Endodermal cell (in vitro differentiated cells): ENCODE results near the gene DNAJB2. TPM values are rescaled to one million over a fixed set of nuclear protein-coding genes. Genes with fewer than 3 reads are reported as not detected.

Experiments used
- DNase-seq: peaks from one replicate; pipeline ENCODE4 v3.0.0-alpha.2; 2017
- H3K27ac ChIP-seq: 2 replicates; pipeline ENCODE4 v1.5.1; 2013; ENCODE audit warnings: mild to moderate bottlenecking, low read depth, low read length, moderate library complexity
- H3K27me3 ChIP-seq: 2 replicates; pipeline ENCODE4 v1.6.1; 2013; ENCODE audit warnings: mild to moderate bottlenecking, low read length, moderate library complexity; ENCODE audit not compliant: insufficient read depth, control insufficient read depth, poor library complexity, severe bottlenecking
- H3K36me3 ChIP-seq: 2 replicates; pipeline ENCODE4 v1.7.0; 2013; ENCODE audit warnings: mild to moderate bottlenecking, low read length, moderate library complexity; ENCODE audit not compliant: control insufficient read depth, insufficient read depth
- H3K4me1 ChIP-seq: one replicate; pipeline ENCODE4 v1.7.0; 2013; ENCODE audit warnings: low read length; ENCODE audit not compliant: control insufficient read depth, insufficient read depth
- H3K4me3 ChIP-seq: 2 replicates; pipeline ENCODE4 v1.5.1; 2013; ENCODE audit warnings: mild to moderate bottlenecking, low read length, moderate library complexity
- H3K9ac ChIP-seq: 2 replicates; pipeline ENCODE4 v1.6.1; 2013; ENCODE audit warnings: mild to moderate bottlenecking, low read length, moderate library complexity; ENCODE audit not compliant: poor library complexity, severe bottlenecking; ENCODE audit errors: extremely low read depth
- H3K9me3 ChIP-seq: 2 replicates; pipeline ENCODE4 v1.6.1; 2013; ENCODE audit warnings: mild to moderate bottlenecking, low read length, moderate library complexity; ENCODE audit not compliant: control insufficient read depth
- H3K27ac Mint-ChIP-seq: 2 replicates; pipeline ENCODE4 v1.8.0; 2020; ENCODE audit warnings: mixed read lengths
- H3K27me3 Mint-ChIP-seq: 2 replicates; pipeline ENCODE4 v1.8.0; 2021; ENCODE audit warnings: mild to moderate bottlenecking, mixed read lengths; ENCODE audit not compliant: insufficient read depth
- H3K36me3 Mint-ChIP-seq: 2 replicates; pipeline ENCODE4 v1.8.0; 2020; ENCODE audit warnings: low read depth, mixed read lengths
- H3K4me1 Mint-ChIP-seq: 2 replicates; pipeline ENCODE4 v1.8.0; 2020; ENCODE audit warnings: mixed read lengths
- H3K4me3 Mint-ChIP-seq: 2 replicates; pipeline ENCODE4 v1.8.0; 2020; ENCODE audit warnings: mild to moderate bottlenecking, moderate library complexity, mixed read lengths
- H3K9me3 Mint-ChIP-seq: 2 replicates; pipeline ENCODE4 v1.8.0; 2020; ENCODE audit warnings: mild to moderate bottlenecking, mixed read lengths
- CTCF ChIP-seq: fragments of 200-600 bp; sonication (generic); conservative IDR thresholded peaks from 2 replicates; pipeline ENCODE4 v1.5.0; 2021; ENCODE audit warnings: antibody characterized with exemption, mild to moderate bottlenecking
- WGBS, 2 experiments: methylation state at CpG; one replicate each; pipeline versions ENCODE4 v1.1.5 to v1.1.7; 2013; ENCODE audit warnings: missing lambda C conversion rate in 2 of 2, mixed read lengths in 1 of 2; ENCODE audit not compliant: insufficient coverage in 1 of 2, insufficient read length in 1 of 2; 5-methylcytosine and 5-hydroxymethylcytosine counted together
- microRNA-seq: library from miRNA; unstranded; fragments of <30 nt; microRNA quantifications from one replicate; pipeline ENCODE4 v1.2.0, GENCODE V29; 2020; ENCODE audit warnings: borderline microRNAs expressed
- total RNA-seq, 2 donors: library from RNA; stranded (reverse); fragmentation: NEBNext Ultra II Directional in 1 of 2; extraction: Animal tissue kit (Norgen Biotek cat#: 25700) in 1 of 2; gene quantifications; 2 replicates in 1 of 2; 3 replicates in 1 of 2; pipeline ENCODE4 v1.2.1, GENCODE V29; 2021

Gene DNAJB2
- total RNA-seq, 2 donors from 2014 or later: 61.9 to 80.9 TPM

DNA sequence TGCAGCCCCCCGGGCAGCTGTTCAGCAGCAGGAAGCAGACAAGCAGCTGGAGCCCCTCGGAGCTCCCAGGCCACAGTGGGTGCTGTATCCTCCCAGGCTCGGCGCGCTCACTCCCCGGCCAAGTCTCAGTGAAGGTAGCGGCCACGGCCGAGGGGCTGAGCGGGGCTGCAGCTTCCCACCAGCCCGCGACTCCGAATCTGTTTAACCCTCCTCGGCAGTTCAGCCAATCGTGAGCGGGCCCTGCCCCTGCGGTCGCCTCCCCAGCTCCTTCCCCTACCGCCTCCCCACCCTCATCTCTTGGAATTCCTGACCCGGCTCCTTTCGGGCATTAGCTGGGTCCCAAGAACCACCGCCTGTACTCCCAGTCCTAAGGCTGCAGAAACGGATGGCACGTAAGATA lies 53.4 kb downstream of the DNAJB2 start, which contains the start of gene RESP18:
Gene RESP18 (minus strand): TSS at position 203 of the 400 bp plus-strand sequence.
- no peaks in the 10 kb centered on the region for H3K36me3 Mint-ChIP-seq
- peak; percentile 71 for DNase-seq
- H3K27ac Mint-ChIP-seq: no peak within 1 kb of the TSS
- Histone ChIP-seq H3K27ac (no peak within 1 kb of the TSS), H3K9ac (no peak within 1 kb of the TSS), H3K9me3 (no peaks in the 10 kb centered on the region), H3K4me3 (no peak within 1 kb of the TSS), H3K27me3 (peaks cover 97% of the 10 kb centered on the region), H3K4me1 (no peaks in the 10 kb centered on the region), H3K36me3 (no peaks in the 10 kb centered on the region)
- peaks cover 90% of the 10 kb centered on the region for H3K27me3 Mint-ChIP-seq
- 25 to 41% methylated on average over 17 to 24 of the region's 24 CpGs for WGBS, 2 experiments
- no peak for TF ChIP-seq CTCF
- no peaks in the 10 kb centered on the region for H3K9me3 Mint-ChIP-seq
- no peaks in the 10 kb centered on the region for H3K4me1 Mint-ChIP-seq
- H3K4me3 Mint-ChIP-seq: no peak within 1 kb of the TSS

DNA sequence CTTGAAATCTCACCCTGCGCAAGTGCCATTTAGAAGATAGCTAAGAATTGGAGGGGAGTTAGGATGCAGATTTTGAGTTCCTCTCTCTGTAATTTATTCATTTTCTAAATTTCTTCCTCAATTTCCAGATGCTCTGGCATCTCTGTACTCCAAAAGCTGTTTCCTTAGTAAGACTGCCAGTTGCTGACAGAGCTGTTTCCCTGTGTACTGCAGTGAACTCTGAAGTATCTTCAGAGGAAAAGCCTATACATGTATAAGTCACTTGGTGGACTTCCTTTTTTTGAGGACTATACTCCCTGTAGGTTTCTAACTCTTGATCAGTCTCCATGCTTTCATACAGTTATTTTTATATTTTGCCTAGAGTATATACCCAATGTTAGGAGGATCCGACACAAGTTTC lies 54.9 kb downstream of the DNAJB2 start:
- H3K27ac ChIP-seq: no peak overlapping the region
- H3K27me3 ChIP-seq: peaks cover 89% of the 10 kb centered on the region
- DNase-seq: no peak
- H3K4me1 Mint-ChIP-seq: no peaks in the 10 kb centered on the region
- no peaks in the 10 kb centered on the region for H3K9me3 ChIP-seq
- H3K27ac Mint-ChIP-seq: no peak overlapping the region
- TF ChIP-seq CTCF: no peak
- no peaks in the 10 kb centered on the region for H3K36me3 ChIP-seq
- H3K9me3 Mint-ChIP-seq: no peaks in the 10 kb centered on the region
- 80 to 93% methylated on average over 1 to 2 of the region's 2 CpGs for WGBS, 2 experiments
- H3K36me3 Mint-ChIP-seq: no peaks in the 10 kb centered on the region
- H3K27me3 Mint-ChIP-seq: peaks cover 86% of the 10 kb centered on the region
- no peak overlapping the region for H3K4me3 Mint-ChIP-seq
- no peaks in the 10 kb centered on the region for H3K4me1 ChIP-seq
- no peak overlapping the region for H3K4me3 ChIP-seq
- no peak overlapping the region for H3K9ac ChIP-seq

- no peak overlapping the region for H3K9ac ChIP-seq
- no peaks in the 10 kb centered on the region for H3K36me3 ChIP-seq
- H3K27ac Mint-ChIP-seq: no peak overlapping the region
- no peak for DNase-seq
- no peaks in the 10 kb centered on the region for H3K36me3 Mint-ChIP-seq
- H3K27ac ChIP-seq: no peak overlapping the region
- no peak overlapping the region for H3K4me3 Mint-ChIP-seq
- peaks cover 83% of the 10 kb centered on the region for H3K27me3 Mint-ChIP-seq
- H3K4me1 ChIP-seq: no peaks in the 10 kb centered on the region
- peak; percentile 18 for TF ChIP-seq CTCF
- H3K9me3 Mint-ChIP-seq: no peaks in the 10 kb centered on the region
- peaks cover 86% of the 10 kb centered on the region for H3K27me3 ChIP-seq
- no peaks in the 10 kb centered on the region for H3K9me3 ChIP-seq
- H3K4me3 ChIP-seq: no peak overlapping the region
- no peaks in the 10 kb centered on the region for H3K4me1 Mint-ChIP-seq
- 46 to 61% methylated on average over 5 of the region's 5 CpGs for WGBS, 2 experiments
Measured at GRCh38 chr2:219335373-219335786, 56.2 kb downstream of the DNAJB2 start.

Small RNAs within 50 kb of the gene (microRNA-seq; reads per million reads assigned to microRNA genes)
- gene MIR153-1: not detected

Other genes starting within 250 kb of the DNAJB2 start
- 1 to 10 TPM in 1 of 2 donors, under 1 TPM in 1; 0.84 to 1.5 TPM for gene CFAP65, start 237.8 kb upstream of the DNAJB2 start, total RNA-seq
- gene IHH, start 218.4 kb upstream of the DNAJB2 start, total RNA-seq: 10 to 100 TPM in 1 of 2 donors, 1 to 10 TPM in 1; 2.1 to 10.3 TPM
- 10 to 100 TPM; 16.2 to 27.4 TPM for gene NHEJ1, start 118.6 kb upstream of the DNAJB2 start, total RNA-seq
- gene SLC23A3, start 109.3 kb upstream of the DNAJB2 start, total RNA-seq: 1 to 10 TPM in 1 of 2 donors, under 1 TPM in 1; 0.46 to 1.9 TPM
- gene CNPPD1, start 102.4 kb upstream of the DNAJB2 start, total RNA-seq: 10 to 100 TPM; 27.7 to 33.2 TPM
- 10 to 100 TPM; 67.0 to 73.4 TPM for gene RETREG2, start 101.1 kb upstream of the DNAJB2 start, total RNA-seq
- gene ZFAND2B, start 72.6 kb upstream of the DNAJB2 start, total RNA-seq: 10 to 100 TPM; 21.7 to 22.5 TPM
- 10 to 100 TPM; 39.1 to 76.0 TPM for gene ABCB6, start 60.4 kb upstream of the DNAJB2 start, total RNA-seq
- gene ATG9A, start 49.7 kb upstream of the DNAJB2 start, total RNA-seq: 10 to 100 TPM; 45.4 to 45.7 TPM
- 10 to 100 TPM; 50.9 to 56.3 TPM for gene ANKZF1, start 49.6 kb upstream of the DNAJB2 start, total RNA-seq
- gene GLB1L, start 33.9 kb upstream of the DNAJB2 start, total RNA-seq: 10 to 100 TPM in 1 of 2 donors, 1 to 10 TPM in 1; 9.7 to 13.8 TPM
- gene STK16, start 33.9 kb upstream of the DNAJB2 start, total RNA-seq: 10 to 100 TPM; 27.3 to 37.7 TPM
- gene TUBA4B, start 26.1 kb upstream of the DNAJB2 start, total RNA-seq: not detected
- gene TUBA4A, start 25.4 kb upstream of the DNAJB2 start, total RNA-seq: 1 to 10 TPM; 4.0 to 9.5 TPM
- 1 to 10 TPM in 1 of 2 donors, under 1 TPM in 1; 0.44 to 1.1 TPM for gene PTPRN, start 30.0 kb downstream of the DNAJB2 start, total RNA-seq
- gene RESP18, start 53.4 kb downstream of the DNAJB2 start, total RNA-seq: not detected
- 10 to 100 TPM; 54.6 to 76.1 TPM for gene DNPEP, start 108.5 kb downstream of the DNAJB2 start, total RNA-seq
- 1 to 10 TPM; 1.1 to 3.5 TPM for gene DES, start 139.0 kb downstream of the DNAJB2 start, total RNA-seq
- gene SPEG, start 155.5 kb downstream of the DNAJB2 start, total RNA-seq: 10 to 100 TPM; 23.1 to 29.8 TPM
- 10 to 100 TPM; 36.9 to 38.2 TPM for gene GMPPA, start 219.5 kb downstream of the DNAJB2 start, total RNA-seq
- gene ASIC4, start 235.1 kb downstream of the DNAJB2 start, total RNA-seq: under 1 TPM; 0.29 to 1.00 TPM